ENCODE data around the gene DDR2. TPM values are rescaled to one million over a fixed set of nuclear protein-coding genes. Genes with fewer than 3 reads are reported as not detected.
A peak's percentile ranks its signal among the peaks of the same experiment; 100 is the strongest.

DDR2 gene
- total RNA-seq, 1 donor from 2014 or later: 3.9 TPM

DNA sequence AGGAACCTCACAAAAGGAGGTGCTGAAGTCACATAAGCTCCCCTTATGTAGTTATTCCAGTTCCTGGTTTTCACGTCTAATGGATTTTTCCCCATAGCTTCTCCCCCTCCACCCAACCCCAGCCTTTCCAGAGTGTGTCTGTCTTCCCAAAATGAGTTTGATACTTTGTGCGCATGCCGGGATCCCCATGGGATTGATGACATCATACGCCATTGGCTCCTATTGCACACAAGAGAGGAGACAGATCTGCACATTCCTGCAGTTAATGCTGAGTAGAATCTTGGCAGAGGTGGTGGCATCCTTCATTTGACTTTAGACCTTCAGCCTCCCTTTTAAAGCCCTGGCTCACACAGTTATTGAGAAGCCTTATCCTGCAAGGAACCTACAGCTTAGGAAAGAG lies 71.4 kb downstream of the DDR2 start:
- Mint-ChIP-seq H3K27ac (ENCODE audit: unreplicated experiment) (no peak overlapping the region), H3K9me3 (no peaks in the 10 kb centered on the region), H3K4me1 (no peaks in the 10 kb centered on the region), H3K36me3 (ENCODE audit: low read depth) (no peaks in the 10 kb centered on the region), H3K4me3 (no peak overlapping the region), H3K27me3 (ENCODE audit: low read depth) (no peaks in the 10 kb centered on the region)
- no peak for TF ChIP-seq CTCF (conservative IDR thresholded peaks at IDR 0.05)
- DNase-seq (ENCODE audit: low read depth, low spot score): no peak

GRCh38 chr1:162704673-162705424 lies 72.6 kb downstream of the DDR2 start:
- H3K27me3 Mint-ChIP-seq (ENCODE audit: low read depth): no peaks in the 10 kb centered on the region
- TF ChIP-seq CTCF (conservative IDR thresholded peaks at IDR 0.05): no peak
- H3K4me3 Mint-ChIP-seq: no peak overlapping the region
- H3K27ac Mint-ChIP-seq (ENCODE audit: unreplicated experiment): no peak overlapping the region
- DNase-seq (ENCODE audit: low read depth, low spot score): no peak
- H3K9me3 Mint-ChIP-seq: no peaks in the 10 kb centered on the region
- H3K36me3 Mint-ChIP-seq (ENCODE audit: low read depth): no peaks in the 10 kb centered on the region
- no peaks in the 10 kb centered on the region for H3K4me1 Mint-ChIP-seq

DNA sequence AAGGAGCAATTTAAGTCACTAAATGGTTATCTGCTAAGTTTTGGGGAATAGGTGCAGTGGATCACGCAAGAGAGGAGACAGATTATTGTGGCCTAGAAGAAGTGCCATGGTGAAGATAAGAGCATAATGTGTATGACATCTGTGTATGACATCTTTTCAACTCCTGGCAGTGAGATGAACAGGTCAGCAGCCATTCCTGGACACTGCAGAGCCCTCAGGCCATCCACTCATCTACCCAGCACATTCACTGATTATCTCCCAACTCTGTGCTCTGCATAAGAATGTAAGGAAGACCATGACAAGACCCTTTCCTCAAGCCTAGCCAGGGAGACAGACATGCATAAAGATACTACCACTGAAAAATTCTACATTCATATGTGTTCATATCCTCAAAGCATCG lies 73.7 kb downstream of the DDR2 start:
- Mint-ChIP-seq H3K27me3 (ENCODE audit: low read depth) (no peaks in the 10 kb centered on the region), H3K4me1 (no peaks in the 10 kb centered on the region), H3K36me3 (ENCODE audit: low read depth) (no peaks in the 10 kb centered on the region), H3K27ac (ENCODE audit: unreplicated experiment) (peak overlapping the region; percentile 44), H3K9me3 (no peaks in the 10 kb centered on the region), H3K4me3 (no peak overlapping the region)
- no peak for DNase-seq (ENCODE audit: low read depth, low spot score)
- no peak for TF ChIP-seq CTCF (conservative IDR thresholded peaks at IDR 0.05)

- no peaks in the 10 kb centered on the region for H3K27me3 Mint-ChIP-seq (ENCODE audit: low read depth)
- H3K4me1 Mint-ChIP-seq: no peaks in the 10 kb centered on the region
- no peak overlapping the region for H3K27ac Mint-ChIP-seq (ENCODE audit: unreplicated experiment)
- no peaks in the 10 kb centered on the region for H3K36me3 Mint-ChIP-seq (ENCODE audit: low read depth)
- no peaks in the 10 kb centered on the region for H3K9me3 Mint-ChIP-seq
- H3K4me3 Mint-ChIP-seq: no peak overlapping the region
- no peak for TF ChIP-seq CTCF (conservative IDR thresholded peaks at IDR 0.05)
- DNase-seq (ENCODE audit: low read depth, low spot score): no peak
Observed at GRCh38 chr1:162706606-162707005, 74.3 kb downstream of the DDR2 start.

DNA sequence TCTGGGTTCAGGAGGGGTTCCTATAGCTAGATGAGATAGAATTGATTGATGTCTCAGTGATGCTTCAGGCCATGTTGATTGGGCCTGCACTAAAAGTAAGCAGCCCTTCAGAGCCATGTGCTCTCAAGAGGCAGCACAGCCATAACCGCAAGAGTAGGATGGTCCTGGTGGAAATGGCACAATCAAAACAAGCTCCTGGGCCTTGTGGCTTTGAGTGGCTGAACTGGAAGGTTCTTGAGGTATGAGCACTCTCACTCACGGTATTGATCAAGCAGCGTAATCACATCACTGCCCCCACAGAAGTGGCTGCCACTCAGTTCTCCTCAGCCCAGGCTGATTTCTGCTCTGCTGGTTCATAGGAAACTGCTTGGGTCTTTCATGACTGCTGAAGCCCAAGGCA lies 76.0 kb downstream of the DDR2 start:
- no peak overlapping the region for H3K4me3 Mint-ChIP-seq
- no peak overlapping the region for H3K27ac Mint-ChIP-seq (ENCODE audit: unreplicated experiment)
- no peaks in the 10 kb centered on the region for H3K27me3 Mint-ChIP-seq (ENCODE audit: low read depth)
- H3K36me3 Mint-ChIP-seq (ENCODE audit: low read depth): no peaks in the 10 kb centered on the region
- no peaks in the 10 kb centered on the region for H3K9me3 Mint-ChIP-seq
- TF ChIP-seq CTCF (conservative IDR thresholded peaks at IDR 0.05): no peak
- no peak for DNase-seq (ENCODE audit: low read depth, low spot score)
- H3K4me1 Mint-ChIP-seq: no peaks in the 10 kb centered on the region

All from neural crest cell (in vitro differentiated cells).